SHP77 (cell line): ENCODE measurements around the gene MOB1A.
A peak's percentile ranks its signal among the peaks of the same experiment; 100 is the strongest.
"Not testable (repeated sequence)": the region's sequence is repeated elsewhere in the genome, so short reads cannot be mapped to it uniquely, and the experiment has no call there.

Experiments
- DNase-seq, 2 experiments: peaks; one replicate each; lab custom pipeline; 2025; lab: John Stamatoyannopoulos, UW

MOB1A gene

GRCh38 chr2:74198461-74199274 lies 20.0 kb upstream of the MOB1A start, which contains the start of gene MTHFD2:
Gene MTHFD2, plus strand, starts transcription at chr2:74198615. Its CDS starts 27 bp downstream, at chr2:74198642.
- DNase-seq: peak; percentile 89 to 98

GRCh38 chr2:74198023-74198460 lies 19.4 kb upstream of the MOB1A start:
- peak in 1 of 2 experiments; percentile 99 for DNase-seq

GRCh38 chr2:74197049-74197448 lies 18.4 kb upstream of the MOB1A start:
- DNase-seq: no peak

- DNase-seq: no peak
These were observed 16.1 kb upstream of the MOB1A start for GRCh38 chr2:74194799-74195198.

GRCh38 chr2:74191596-74192380 lies 13.1 kb upstream of the MOB1A start:
- no peak for DNase-seq

- DNase-seq: no peak
These were observed 10.0 kb upstream of the MOB1A start for GRCh38 chr2:74188696-74189095.

GRCh38 chr2:74188018-74188601 lies 9.4 kb upstream of the MOB1A start:
- peak; percentile 42 to 74 for DNase-seq

GRCh38 chr2:74186706-74187105 lies 8.0 kb upstream of the MOB1A start:
- DNase-seq: not testable (repeated sequence)

- no peak for DNase-seq
These were observed 7.4 kb upstream of the MOB1A start for GRCh38 chr2:74186038-74186437.

- no peak for DNase-seq
These were observed 5.2 kb upstream of the MOB1A start for GRCh38 chr2:74183878-74184277.

- peak in 1 of 2 experiments; percentile 41 for DNase-seq
These were observed 3.1 kb upstream of the MOB1A start for GRCh38 chr2:74181739-74182138.

- no peak for DNase-seq
These were observed 585 bp upstream of the MOB1A start for GRCh38 chr2:74179063-74179865.

- no peak for DNase-seq
These were observed 983 bp downstream of the MOB1A start for GRCh38 chr2:74177696-74178095.

GRCh38 chr2:74174909-74175308 lies 3.8 kb downstream of the MOB1A start:
- DNase-seq: no peak

- DNase-seq: no peak
These were observed 9.9 kb downstream of the MOB1A start for GRCh38 chr2:74168739-74169138.

GRCh38 chr2:74164761-74165160 lies 13.9 kb downstream of the MOB1A start:
- DNase-seq: no peak

GRCh38 chr2:74162951-74163350 lies 15.7 kb downstream of the MOB1A start:
- DNase-seq: no peak

GRCh38 chr2:74155830-74156229 lies 22.8 kb downstream of the MOB1A start:
- DNase-seq: no peak

- DNase-seq: no peak
These were observed 25.7 kb downstream of the MOB1A start for GRCh38 chr2:74152954-74153353.

GRCh38 chr2:74149570-74150319 lies 28.9 kb downstream of the MOB1A start:
- DNase-seq: no peak

GRCh38 chr2:74149247-74149525 lies 29.5 kb downstream of the MOB1A start:
- no peak for DNase-seq
